Measurements from ENCODE around the gene STARD9.

DNA sequence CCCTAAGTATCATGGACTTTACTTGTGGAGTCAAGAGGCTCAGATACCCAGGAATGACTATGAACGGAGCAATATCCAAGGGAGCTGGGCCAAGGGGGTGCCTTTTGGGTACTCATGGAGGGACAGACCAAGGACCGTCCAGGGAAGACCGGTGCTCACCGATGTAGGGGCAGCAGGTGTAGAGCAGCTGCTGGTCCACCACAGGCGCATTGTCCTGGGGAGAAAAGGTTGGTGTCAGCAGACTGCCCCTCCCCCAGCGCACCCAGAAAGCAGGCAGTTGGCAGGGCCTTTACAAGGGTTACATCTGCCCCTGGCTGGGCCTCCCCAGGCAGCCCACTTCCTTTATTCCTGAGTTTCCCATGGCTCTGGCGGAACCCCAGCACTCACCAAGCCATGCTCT is 154.0 kb downstream of the STARD9 start:
- TF ChIP-seq, protein P1, sequence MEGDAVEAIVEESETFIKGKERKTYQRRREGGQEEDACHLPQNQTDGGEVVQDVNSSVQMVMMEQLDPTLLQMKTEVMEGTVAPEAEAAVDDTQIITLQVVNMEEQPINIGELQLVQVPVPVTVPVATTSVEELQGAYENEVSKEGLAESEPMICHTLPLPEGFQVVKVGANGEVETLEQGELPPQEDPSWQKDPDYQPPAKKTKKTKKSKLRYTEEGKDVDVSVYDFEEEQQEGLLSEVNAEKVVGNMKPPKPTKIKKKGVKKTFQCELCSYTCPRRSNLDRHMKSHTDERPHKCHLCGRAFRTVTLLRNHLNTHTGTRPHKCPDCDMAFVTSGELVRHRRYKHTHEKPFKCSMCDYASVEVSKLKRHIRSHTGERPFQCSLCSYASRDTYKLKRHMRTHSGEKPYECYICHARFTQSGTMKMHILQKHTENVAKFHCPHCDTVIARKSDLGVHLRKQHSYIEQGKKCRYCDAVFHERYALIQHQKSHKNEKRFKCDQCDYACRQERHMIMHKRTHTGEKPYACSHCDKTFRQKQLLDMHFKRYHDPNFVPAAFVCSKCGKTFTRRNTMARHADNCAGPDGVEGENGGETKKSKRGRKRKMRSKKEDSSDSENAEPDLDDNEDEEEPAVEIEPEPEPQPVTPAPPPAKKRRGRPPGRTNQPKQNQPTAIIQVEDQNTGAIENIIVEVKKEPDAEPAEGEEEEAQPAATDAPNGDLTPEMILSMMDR (conservative IDR thresholded peaks at IDR 0.05; ENCODE audit: low read length): no peak
- TF ChIP-seq EZH2phosphoT487 (IDR thresholded peaks at IDR 0.05; ENCODE audit: borderline replicate concordance): no peak
